ENCODE results near the gene ORC3. TPM values are rescaled to one million over a fixed set of nuclear protein-coding genes. Genes with fewer than 3 reads are reported as not detected.

Gene ORC3
- total and polyA plus RNA-seq, 4 experiments from 2014 or later, result 30.4 to 41.9 (median 34.2) TPM

DNA sequence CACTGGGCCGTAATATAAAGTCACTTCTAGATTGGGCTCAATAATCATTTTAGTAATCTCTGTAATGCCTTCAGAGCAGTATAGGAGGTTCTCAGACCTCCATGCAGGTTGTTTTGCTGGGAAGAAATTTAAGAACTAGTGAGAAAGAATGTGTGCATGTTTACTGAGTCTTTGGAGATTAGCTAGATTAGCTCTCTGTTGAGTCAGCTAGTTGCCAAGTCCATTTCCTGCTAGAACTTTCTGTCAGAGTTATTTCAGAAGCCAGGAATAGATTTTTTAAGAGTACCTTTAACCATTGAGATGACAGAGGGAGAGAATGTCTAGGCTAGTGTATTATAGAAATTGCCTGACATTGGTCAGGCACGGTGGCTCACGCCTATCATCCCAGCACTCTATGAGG, 33.3 kb downstream of the ORC3 start:
- ChIA-PET CTCF (ENCODE audit: partially characterized antibody) (no interaction called here), POLR2A (ENCODE audit: partially characterized antibody) (no interaction called here)
- Mint-ChIP-seq H3K27me3 (no peaks in the 10 kb centered on the region), H3K27ac (no peak overlapping the region), H3K4me3 (no peak overlapping the region), H3K9me3 (peaks cover 0 to 2% (median 0%) of the 10 kb centered on the region in 8 donors), H3K4me1 (peaks cover 0 to 6% (median 3%) of the 10 kb centered on the region in 4 donors), H3K36me3 (peaks cover 39 to 54% of the 10 kb centered on the region in 2 donors)
- Histone ChIP-seq H3K27me3 (ENCODE audit: insufficient read depth, low read length) (no peaks in the 10 kb centered on the region), H3K36me3 (ENCODE audit: insufficient read depth, low read length) (no peaks in the 10 kb centered on the region), H3K27ac (ENCODE audit: low read depth, low read length) (no peak overlapping the region), H3K4me1 (ENCODE audit: insufficient read depth, low read length) (no peaks in the 10 kb centered on the region), H3K4me3 (ENCODE audit: low read length in 2 of 2) (no peak overlapping the region), H3K9me3 (ENCODE audit: control insufficient read depth in 1 of 2, low read length in 2 of 2) (no peaks in the 10 kb centered on the region)
- no peak for DNase-seq
- intact Hi-C loops (cut with micrococcal nuclease), result no loop called here

DNA sequence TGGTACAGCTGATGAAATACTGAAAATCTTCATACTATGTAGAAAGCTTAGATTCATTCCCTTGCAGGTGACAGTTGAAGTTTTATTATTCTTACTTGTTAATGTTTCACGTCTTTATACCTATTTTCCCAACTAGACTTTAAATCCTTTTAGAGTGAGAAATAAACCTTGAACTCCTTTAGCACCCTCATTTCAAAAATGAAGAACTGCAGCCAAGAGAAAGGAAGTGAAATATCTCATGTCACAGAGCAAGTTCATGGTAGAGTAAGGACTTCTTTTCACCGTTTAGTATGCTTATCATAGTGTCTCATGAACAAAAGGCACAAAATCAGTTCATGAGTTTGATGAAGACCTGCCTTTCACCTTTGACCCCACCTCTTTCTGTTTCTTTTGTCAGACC, 38.5 kb downstream of the ORC3 start:
- Mint-ChIP-seq H3K36me3 (peaks cover 43 to 51% of the 10 kb centered on the region in 2 donors), H3K27me3 (no peaks in the 10 kb centered on the region), H3K9me3 (peaks cover 0 to 2% (median 0%) of the 10 kb centered on the region in 8 donors), H3K4me1 (peaks cover 0 to 3% (median 1%) of the 10 kb centered on the region in 4 donors), H3K4me3 (no peak overlapping the region), H3K27ac (peak overlapping the region in 1 of 7 donors; percentile 61)
- intact Hi-C loops (cut with micrococcal nuclease), result no loop called here
- no peak for DNase-seq
- Histone ChIP-seq H3K36me3 (ENCODE audit: insufficient read depth, low read length) (no peaks in the 10 kb centered on the region), H3K9me3 (ENCODE audit: control insufficient read depth in 1 of 2, low read length in 2 of 2) (no peaks in the 10 kb centered on the region), H3K27ac (ENCODE audit: low read depth, low read length) (no peak overlapping the region), H3K4me3 (ENCODE audit: low read length in 2 of 2) (no peak overlapping the region), H3K4me1 (ENCODE audit: insufficient read depth, low read length) (no peaks in the 10 kb centered on the region), H3K27me3 (ENCODE audit: insufficient read depth, low read length) (no peaks in the 10 kb centered on the region)
- POLR2A ChIA-PET (ENCODE audit: partially characterized antibody), result no interaction called here
- CTCF ChIA-PET (ENCODE audit: partially characterized antibody), result no interaction called here

DNA sequence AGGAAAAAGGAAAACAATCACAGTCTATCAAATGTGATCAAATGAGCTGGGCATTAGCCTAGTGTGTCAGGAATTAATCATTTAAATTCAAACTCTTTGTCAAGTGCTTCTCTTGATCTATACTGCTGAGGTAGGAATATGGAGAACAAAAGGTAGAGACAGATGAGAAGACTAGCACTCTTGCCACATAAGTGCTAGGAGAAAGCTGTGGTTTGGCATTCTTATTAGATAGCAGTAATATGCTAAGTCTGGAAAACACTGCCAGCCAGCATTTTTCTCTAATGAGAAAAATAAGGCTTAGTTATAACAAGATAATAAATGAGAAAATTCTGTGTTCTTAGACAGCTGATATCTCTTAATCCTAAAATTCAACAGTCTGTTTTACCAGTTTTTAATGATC, 38.9 kb downstream of the ORC3 start:
- peaks cover 0 to 3% (median 1%) of the 10 kb centered on the region in 4 donors for H3K4me1 Mint-ChIP-seq
- H3K27me3 Mint-ChIP-seq, result no peaks in the 10 kb centered on the region
- H3K27ac ChIP-seq (ENCODE audit: low read depth, low read length), result no peak overlapping the region
- H3K36me3 ChIP-seq (ENCODE audit: insufficient read depth, low read length), result no peaks in the 10 kb centered on the region
- ChIA-PET POLR2A (ENCODE audit: partially characterized antibody) (no interaction called here), CTCF (ENCODE audit: partially characterized antibody) (no interaction called here)
- intact Hi-C loops (cut with micrococcal nuclease), result no loop called here
- H3K9me3 ChIP-seq (ENCODE audit: control insufficient read depth in 1 of 2, low read length in 2 of 2), result no peaks in the 10 kb centered on the region
- H3K4me3 Mint-ChIP-seq, result no peak overlapping the region
- no peak overlapping the region for H3K4me3 ChIP-seq (ENCODE audit: low read length in 2 of 2)
- peaks cover 44 to 50% of the 10 kb centered on the region in 2 donors for H3K36me3 Mint-ChIP-seq
- H3K9me3 Mint-ChIP-seq, result peaks cover 0 to 2% (median 0%) of the 10 kb centered on the region in 8 donors
- no peak overlapping the region for H3K27ac Mint-ChIP-seq
- no peaks in the 10 kb centered on the region for H3K4me1 ChIP-seq (ENCODE audit: insufficient read depth, low read length)
- no peak for DNase-seq
- no peaks in the 10 kb centered on the region for H3K27me3 ChIP-seq (ENCODE audit: insufficient read depth, low read length)

DNA sequence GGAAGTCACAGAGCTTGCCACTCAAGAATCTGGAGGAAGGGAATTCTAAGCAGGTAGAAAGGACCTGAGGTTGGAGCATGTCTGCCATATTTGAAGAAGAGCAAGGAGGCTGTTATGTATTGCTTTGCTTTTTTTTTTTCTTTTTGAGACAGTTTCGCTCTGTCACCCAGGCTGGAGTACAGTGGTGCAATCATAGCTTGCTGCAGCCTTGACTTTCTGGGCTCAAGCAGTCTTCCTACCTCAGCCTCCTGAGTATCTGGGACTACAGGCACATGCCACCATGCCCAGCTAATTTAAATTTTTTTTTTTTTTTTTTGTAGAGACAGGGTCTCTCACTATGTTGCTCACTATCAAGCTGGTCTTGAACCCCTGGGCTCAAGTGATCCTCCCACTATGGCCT, 40.8 kb downstream of the ORC3 start:
- Mint-ChIP-seq H3K4me3 (peak overlapping the region in 1 of 8 donors; percentile 58), H3K27ac (no peak overlapping the region), H3K36me3 (peaks cover 40 to 46% of the 10 kb centered on the region in 2 donors), H3K9me3 (no peaks in the 10 kb centered on the region), H3K4me1 (peaks cover 0 to 2% (median 0%) of the 10 kb centered on the region in 4 donors), H3K27me3 (no peaks in the 10 kb centered on the region)
- no peak overlapping the region for H3K27ac ChIP-seq (ENCODE audit: low read depth, low read length)
- H3K36me3 ChIP-seq (ENCODE audit: insufficient read depth, low read length), result peaks cover 4% of the 10 kb centered on the region
- no peaks in the 10 kb centered on the region for H3K9me3 ChIP-seq (ENCODE audit: control insufficient read depth in 1 of 2, low read length in 2 of 2)
- intact Hi-C loops (cut with micrococcal nuclease), result no loop called here
- H3K4me1 ChIP-seq (ENCODE audit: insufficient read depth, low read length), result no peaks in the 10 kb centered on the region
- no peak for DNase-seq
- H3K27me3 ChIP-seq (ENCODE audit: insufficient read depth, low read length), result no peaks in the 10 kb centered on the region
- no peak overlapping the region for H3K4me3 ChIP-seq (ENCODE audit: low read length in 2 of 2)
- POLR2A ChIA-PET (ENCODE audit: partially characterized antibody), result interaction anchor here (0.6 kb wide), 1 partner anchor 23 kb away, joined by 3 read pairs; no protein-coding TSS in a partner anchor
- CTCF ChIA-PET (ENCODE audit: partially characterized antibody), result no interaction called here

DNA sequence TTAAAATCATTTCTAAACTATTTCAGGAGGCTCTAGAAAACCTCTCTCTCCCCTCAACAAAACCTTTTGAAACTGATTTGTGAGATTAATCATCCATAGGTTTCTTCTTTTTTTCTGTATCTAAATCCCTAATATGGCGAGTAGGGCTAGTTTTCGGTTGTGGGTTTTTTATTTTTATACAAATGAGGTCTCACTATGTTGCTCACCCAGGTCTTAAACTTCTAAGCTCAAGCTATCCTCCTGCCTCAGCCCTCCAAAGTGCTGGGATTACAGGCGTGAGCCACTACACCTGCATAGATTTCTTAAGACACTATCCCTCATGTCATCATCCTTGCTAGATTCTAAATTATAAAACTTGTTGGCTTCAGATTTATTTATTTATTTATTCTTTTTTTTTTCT, 43.9 kb downstream of the ORC3 start:
- no peak overlapping the region for H3K4me3 Mint-ChIP-seq
- Histone ChIP-seq H3K27ac (ENCODE audit: low read depth, low read length) (no peak overlapping the region), H3K36me3 (ENCODE audit: insufficient read depth, low read length) (peaks cover 8% of the 10 kb centered on the region), H3K4me3 (ENCODE audit: low read length in 2 of 2) (no peak overlapping the region), H3K9me3 (ENCODE audit: control insufficient read depth in 1 of 2, low read length in 2 of 2) (no peaks in the 10 kb centered on the region), H3K4me1 (ENCODE audit: insufficient read depth, low read length) (no peaks in the 10 kb centered on the region), H3K27me3 (ENCODE audit: insufficient read depth, low read length) (no peaks in the 10 kb centered on the region)
- POLR2A ChIA-PET (ENCODE audit: partially characterized antibody), result no interaction called here
- intact Hi-C loops (cut with micrococcal nuclease), result no loop called here
- H3K9me3 Mint-ChIP-seq, result no peaks in the 10 kb centered on the region
- DNase-seq, result no peak
- CTCF ChIA-PET (ENCODE audit: partially characterized antibody), result no interaction called here
- no peak overlapping the region for H3K27ac Mint-ChIP-seq
- H3K27me3 Mint-ChIP-seq, result no peaks in the 10 kb centered on the region
- peaks cover 0 to 3% (median 0%) of the 10 kb centered on the region in 4 donors for H3K4me1 Mint-ChIP-seq
- peaks cover 47 to 54% of the 10 kb centered on the region in 2 donors for H3K36me3 Mint-ChIP-seq

DNA sequence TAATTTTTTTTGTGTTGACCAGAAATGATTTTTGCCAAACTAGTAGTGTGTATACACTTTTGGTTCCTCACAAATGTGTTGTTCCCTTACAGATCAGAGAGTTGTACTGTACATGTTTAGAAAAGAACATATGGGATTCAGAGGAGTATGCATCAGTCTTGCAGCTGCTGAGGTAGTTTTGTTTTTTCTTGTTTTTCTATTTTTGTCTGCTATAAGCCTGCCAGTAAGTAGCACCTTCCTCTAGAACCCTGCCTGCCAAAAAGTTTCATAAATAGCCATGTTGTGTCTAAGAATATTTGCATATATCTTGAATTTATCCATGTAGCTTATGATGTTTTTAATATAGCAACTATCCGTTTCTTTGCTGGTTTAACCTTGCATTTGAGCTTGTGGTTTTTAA, 46.4 kb downstream of the ORC3 start:
- peaks cover 44 to 51% of the 10 kb centered on the region in 2 donors for H3K36me3 Mint-ChIP-seq
- no peaks in the 10 kb centered on the region for H3K4me1 ChIP-seq (ENCODE audit: insufficient read depth, low read length)
- H3K27me3 Mint-ChIP-seq, result no peaks in the 10 kb centered on the region
- no peaks in the 10 kb centered on the region for H3K9me3 ChIP-seq (ENCODE audit: control insufficient read depth in 1 of 2, low read length in 2 of 2)
- peaks cover 0 to 3% (median 0%) of the 10 kb centered on the region in 4 donors for H3K4me1 Mint-ChIP-seq
- DNase-seq, result no peak
- no peak overlapping the region for H3K27ac ChIP-seq (ENCODE audit: low read depth, low read length)
- no peak overlapping the region for H3K4me3 Mint-ChIP-seq
- ChIA-PET CTCF (ENCODE audit: partially characterized antibody) (interaction anchor here (0.6 kb wide), 1 partner anchor 196 kb away, joined by 3 read pairs; no protein-coding TSS in a partner anchor), POLR2A (ENCODE audit: partially characterized antibody) (no interaction called here)
- H3K4me3 ChIP-seq (ENCODE audit: low read length in 2 of 2), result no peak overlapping the region
- intact Hi-C loops (cut with micrococcal nuclease), result no loop called here
- H3K36me3 ChIP-seq (ENCODE audit: insufficient read depth, low read length), result peaks cover 8% of the 10 kb centered on the region
- H3K9me3 Mint-ChIP-seq, result no peaks in the 10 kb centered on the region
- no peaks in the 10 kb centered on the region for H3K27me3 ChIP-seq (ENCODE audit: insufficient read depth, low read length)
- peak overlapping the region in 1 of 7 donors; percentile 32 for H3K27ac Mint-ChIP-seq

DNA sequence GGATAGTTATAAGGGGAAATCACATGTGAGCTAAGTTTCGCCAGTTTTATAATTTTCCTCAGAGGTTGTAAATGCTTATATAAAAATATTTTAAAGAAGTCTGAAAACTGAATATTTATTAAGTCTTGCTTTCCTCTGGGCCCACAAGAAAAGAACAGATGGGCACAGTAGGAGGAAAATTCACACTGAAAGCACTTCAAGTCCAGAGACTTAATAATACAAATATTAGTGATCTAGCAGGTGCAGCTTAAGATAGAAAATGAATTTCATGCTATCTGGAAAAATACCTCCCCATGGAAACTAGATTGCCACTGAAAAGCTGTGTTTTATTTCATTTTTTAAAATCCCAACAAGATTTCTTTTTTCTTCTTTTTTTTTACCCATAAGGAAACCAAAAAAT, 47.2 kb downstream of the ORC3 start:
- DNase-seq, result no peak
- Mint-ChIP-seq H3K4me1 (peaks cover 0 to 3% (median 0%) of the 10 kb centered on the region in 4 donors), H3K4me3 (no peak overlapping the region), H3K36me3 (peaks cover 45 to 51% of the 10 kb centered on the region in 2 donors), H3K27me3 (no peaks in the 10 kb centered on the region), H3K9me3 (no peaks in the 10 kb centered on the region), H3K27ac (no peak overlapping the region)
- ChIA-PET CTCF (ENCODE audit: partially characterized antibody) (no interaction called here), POLR2A (ENCODE audit: partially characterized antibody) (no interaction called here)
- Histone ChIP-seq H3K4me3 (ENCODE audit: low read length in 2 of 2) (no peak overlapping the region), H3K4me1 (ENCODE audit: insufficient read depth, low read length) (no peaks in the 10 kb centered on the region), H3K27me3 (ENCODE audit: insufficient read depth, low read length) (no peaks in the 10 kb centered on the region), H3K36me3 (ENCODE audit: insufficient read depth, low read length) (peaks cover 8% of the 10 kb centered on the region), H3K9me3 (ENCODE audit: control insufficient read depth in 1 of 2, low read length in 2 of 2) (no peaks in the 10 kb centered on the region), H3K27ac (ENCODE audit: low read depth, low read length) (no peak overlapping the region)
- intact Hi-C loops (cut with micrococcal nuclease), result no loop called here

DNA sequence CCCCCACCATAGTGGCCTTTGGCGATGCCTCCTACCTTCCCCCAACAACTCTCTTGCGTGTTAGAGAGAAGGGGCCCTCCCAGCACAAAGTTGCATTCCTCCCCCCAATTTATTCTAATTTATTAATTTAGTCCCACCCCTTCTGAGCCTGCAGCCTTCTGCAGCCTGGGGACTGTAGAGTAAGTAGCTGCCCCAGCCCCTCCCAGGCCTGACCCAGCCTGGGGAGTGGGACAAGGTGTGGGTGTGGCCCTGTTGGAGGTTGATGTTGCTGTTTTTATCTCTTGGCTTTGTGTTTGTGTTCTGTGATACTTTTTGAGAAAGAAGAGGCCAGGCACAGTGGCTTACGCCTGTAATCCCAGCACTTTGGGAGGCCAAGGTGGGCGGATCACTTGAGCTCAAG, 49.4 kb downstream of the ORC3 start:
- H3K36me3 ChIP-seq (ENCODE audit: insufficient read depth, low read length), result peaks cover 8% of the 10 kb centered on the region
- no peak overlapping the region for H3K27ac ChIP-seq (ENCODE audit: low read depth, low read length)
- Mint-ChIP-seq H3K9me3 (no peaks in the 10 kb centered on the region), H3K27ac (no peak overlapping the region), H3K36me3 (peaks cover 35 to 43% of the 10 kb centered on the region in 2 donors), H3K4me3 (no peak overlapping the region), H3K27me3 (no peaks in the 10 kb centered on the region), H3K4me1 (peaks cover 0 to 6% (median 3%) of the 10 kb centered on the region in 4 donors)
- no peak for DNase-seq
- H3K4me3 ChIP-seq (ENCODE audit: low read length in 2 of 2), result no peak overlapping the region
- H3K27me3 ChIP-seq (ENCODE audit: insufficient read depth, low read length), result no peaks in the 10 kb centered on the region
- POLR2A ChIA-PET (ENCODE audit: partially characterized antibody), result no interaction called here
- CTCF ChIA-PET (ENCODE audit: partially characterized antibody), result interaction anchor here (1.4 kb wide), 1 partner anchor 18 kb away, joined by 4 read pairs; no protein-coding TSS in a partner anchor
- H3K4me1 ChIP-seq (ENCODE audit: insufficient read depth, low read length), result no peaks in the 10 kb centered on the region
- H3K9me3 ChIP-seq (ENCODE audit: control insufficient read depth in 1 of 2, low read length in 2 of 2), result no peaks in the 10 kb centered on the region
- intact Hi-C loops (cut with micrococcal nuclease), result no loop called here

Measured in CD4-positive, alpha-beta memory T cell (primary cell).